ENCODE data around the gene GMEB1.

The GMEB1 gene

GRCh38 chr1:28737307-28738132, 68.9 kb downstream of the GMEB1 start:
- no peak for TF ChIP-seq ZBTB7A (IDR thresholded peaks at IDR 0.05; ENCODE audit: low read depth)
- TF ChIP-seq YY1 (IDR thresholded peaks at IDR 0.05; ENCODE audit: low read depth), result no peak
- TF ChIP-seq CREB1 (IDR thresholded peaks at IDR 0.05; ENCODE audit: low read depth), result no peak

- no peak for TF ChIP-seq TEAD4 (IDR thresholded peaks at IDR 0.05)
- TF ChIP-seq, protein P1, sequence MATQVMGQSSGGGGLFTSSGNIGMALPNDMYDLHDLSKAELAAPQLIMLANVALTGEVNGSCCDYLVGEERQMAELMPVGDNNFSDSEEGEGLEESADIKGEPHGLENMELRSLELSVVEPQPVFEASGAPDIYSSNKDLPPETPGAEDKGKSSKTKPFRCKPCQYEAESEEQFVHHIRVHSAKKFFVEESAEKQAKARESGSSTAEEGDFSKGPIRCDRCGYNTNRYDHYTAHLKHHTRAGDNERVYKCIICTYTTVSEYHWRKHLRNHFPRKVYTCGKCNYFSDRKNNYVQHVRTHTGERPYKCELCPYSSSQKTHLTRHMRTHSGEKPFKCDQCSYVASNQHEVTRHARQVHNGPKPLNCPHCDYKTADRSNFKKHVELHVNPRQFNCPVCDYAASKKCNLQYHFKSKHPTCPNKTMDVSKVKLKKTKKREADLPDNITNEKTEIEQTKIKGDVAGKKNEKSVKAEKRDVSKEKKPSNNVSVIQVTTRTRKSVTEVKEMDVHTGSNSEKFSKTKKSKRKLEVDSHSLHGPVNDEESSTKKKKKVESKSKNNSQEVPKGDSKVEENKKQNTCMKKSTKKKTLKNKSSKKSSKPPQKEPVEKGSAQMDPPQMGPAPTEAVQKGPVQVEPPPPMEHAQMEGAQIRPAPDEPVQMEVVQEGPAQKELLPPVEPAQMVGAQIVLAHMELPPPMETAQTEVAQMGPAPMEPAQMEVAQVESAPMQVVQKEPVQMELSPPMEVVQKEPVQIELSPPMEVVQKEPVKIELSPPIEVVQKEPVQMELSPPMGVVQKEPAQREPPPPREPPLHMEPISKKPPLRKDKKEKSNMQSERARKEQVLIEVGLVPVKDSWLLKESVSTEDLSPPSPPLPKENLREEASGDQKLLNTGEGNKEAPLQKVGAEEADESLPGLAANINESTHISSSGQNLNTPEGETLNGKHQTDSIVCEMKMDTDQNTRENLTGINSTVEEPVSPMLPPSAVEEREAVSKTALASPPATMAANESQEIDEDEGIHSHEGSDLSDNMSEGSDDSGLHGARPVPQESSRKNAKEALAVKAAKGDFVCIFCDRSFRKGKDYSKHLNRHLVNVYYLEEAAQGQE (IDR thresholded peaks at IDR 0.05; ENCODE audit: low read depth), result no peak
- TF ChIP-seq, protein P2, sequence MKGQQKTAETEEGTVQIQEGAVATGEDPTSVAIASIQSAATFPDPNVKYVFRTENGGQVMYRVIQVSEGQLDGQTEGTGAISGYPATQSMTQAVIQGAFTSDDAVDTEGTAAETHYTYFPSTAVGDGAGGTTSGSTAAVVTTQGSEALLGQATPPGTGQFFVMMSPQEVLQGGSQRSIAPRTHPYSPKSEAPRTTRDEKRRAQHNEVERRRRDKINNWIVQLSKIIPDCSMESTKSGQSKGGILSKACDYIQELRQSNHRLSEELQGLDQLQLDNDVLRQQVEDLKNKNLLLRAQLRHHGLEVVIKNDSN (IDR thresholded peaks at IDR 0.05), result no peak
These were observed 71.5 kb downstream of the GMEB1 start for GRCh38 chr1:28740118-28740517.

DNA sequence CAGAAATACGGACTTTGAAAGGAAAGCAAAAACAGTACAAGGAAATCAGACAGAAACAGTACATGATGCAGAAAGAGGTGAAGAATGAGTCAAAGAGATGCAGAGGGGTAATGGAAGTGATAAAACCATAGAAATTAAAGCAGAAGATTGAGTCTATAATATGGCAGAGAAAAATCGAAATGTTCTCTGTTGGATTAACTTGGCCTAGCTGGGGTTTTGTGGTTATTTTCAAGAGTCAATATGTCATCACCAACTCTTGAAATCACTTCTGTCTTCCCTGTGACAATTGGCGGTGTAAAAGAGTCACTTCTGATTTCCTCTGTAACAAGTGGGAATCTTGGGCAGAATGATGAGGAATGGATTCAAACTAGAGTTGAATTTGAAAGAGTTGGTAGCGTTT, 75.6 kb downstream of the GMEB1 start:
- TF ChIP-seq ZBTB7A (IDR thresholded peaks at IDR 0.05; ENCODE audit: low read depth), result no peak
- TF ChIP-seq, protein P1 (IDR thresholded peaks at IDR 0.05; ENCODE audit: low read depth), result no peak
- TF ChIP-seq TAF1 (IDR thresholded peaks at IDR 0.05; ENCODE audit: low read depth), result no peak
- TF ChIP-seq, protein P2 (IDR thresholded peaks at IDR 0.05), result no peak
- TF ChIP-seq CEBPB (IDR thresholded peaks at IDR 0.05), result no peak
- no peak for TF ChIP-seq EP300 (IDR thresholded peaks at IDR 0.05; ENCODE audit: borderline replicate concordance)
- TF ChIP-seq, protein P3, sequence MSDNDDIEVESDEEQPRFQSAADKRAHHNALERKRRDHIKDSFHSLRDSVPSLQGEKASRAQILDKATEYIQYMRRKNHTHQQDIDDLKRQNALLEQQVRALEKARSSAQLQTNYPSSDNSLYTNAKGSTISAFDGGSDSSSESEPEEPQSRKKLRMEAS (IDR thresholded peaks at IDR 0.05), result no peak
- no peak for TF ChIP-seq EGR1 (IDR thresholded peaks at IDR 0.05)
- TF ChIP-seq FOXM1 (IDR thresholded peaks at IDR 0.05; ENCODE audit: borderline replicate concordance, low read depth), result no peak
- no peak for TF ChIP-seq NFIC (IDR thresholded peaks at IDR 0.05)
- no peak for TF ChIP-seq CREB1 (IDR thresholded peaks at IDR 0.05; ENCODE audit: low read depth)
- TF ChIP-seq RAD21 (IDR thresholded peaks at IDR 0.05; ENCODE audit: low read depth), result no peak
- TF ChIP-seq YY1 (IDR thresholded peaks at IDR 0.05; ENCODE audit: low read depth), result no peak
- no peak for TF ChIP-seq TEAD4 (IDR thresholded peaks at IDR 0.05)
- no peak for TF ChIP-seq TCF12 (IDR thresholded peaks at IDR 0.05; ENCODE audit: low read depth)

DNA sequence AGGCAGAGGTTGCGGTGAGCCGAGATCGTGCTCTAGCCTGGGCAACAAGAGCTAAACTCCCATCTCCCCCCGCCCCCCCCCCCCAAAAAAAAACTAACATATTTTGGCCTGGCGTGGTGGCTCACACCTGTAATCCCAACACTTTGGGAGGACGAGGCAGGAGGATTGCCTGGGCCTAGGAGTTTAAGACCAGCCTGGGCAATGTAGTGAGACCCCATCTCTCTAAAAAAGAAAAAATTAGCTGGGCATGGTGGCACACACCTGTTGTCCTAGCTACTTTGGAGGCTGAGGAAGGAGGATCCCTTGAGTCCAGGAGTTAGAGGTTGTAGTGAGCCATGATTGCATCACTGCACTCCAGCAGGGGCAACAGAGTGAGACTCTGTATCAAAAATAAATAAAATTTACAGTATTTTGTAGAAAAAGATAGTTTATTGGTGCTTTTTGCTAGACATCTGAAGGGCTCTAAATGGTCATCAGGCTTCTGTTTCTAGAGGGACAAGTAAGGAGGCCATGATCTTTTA, 77.1 kb downstream of the GMEB1 start:
- no peak for TF ChIP-seq EGR1 (IDR thresholded peaks at IDR 0.05)
- TF ChIP-seq FOXM1 (IDR thresholded peaks at IDR 0.05; ENCODE audit: borderline replicate concordance, low read depth), result no peak
- TF ChIP-seq EP300 (IDR thresholded peaks at IDR 0.05; ENCODE audit: borderline replicate concordance), result no peak
- TF ChIP-seq NFIC (IDR thresholded peaks at IDR 0.05), result no peak
- TF ChIP-seq, protein P2 (IDR thresholded peaks at IDR 0.05), result no peak
- TF ChIP-seq, protein P3 (IDR thresholded peaks at IDR 0.05), result no peak

- TF ChIP-seq EGR1 (IDR thresholded peaks at IDR 0.05), result no peak
- no peak for TF ChIP-seq TEAD4 (IDR thresholded peaks at IDR 0.05)
- TF ChIP-seq, protein P3 (IDR thresholded peaks at IDR 0.05), result no peak
- TF ChIP-seq TAF1 (IDR thresholded peaks at IDR 0.05; ENCODE audit: low read depth), result no peak
- no peak for TF ChIP-seq TCF12 (IDR thresholded peaks at IDR 0.05; ENCODE audit: low read depth)
- TF ChIP-seq, protein P2 (IDR thresholded peaks at IDR 0.05), result no peak
- TF ChIP-seq FOXM1 (IDR thresholded peaks at IDR 0.05; ENCODE audit: borderline replicate concordance, low read depth), result no peak
- TF ChIP-seq NFIC (IDR thresholded peaks at IDR 0.05), result no peak
- TF ChIP-seq ZBTB7A (IDR thresholded peaks at IDR 0.05; ENCODE audit: low read depth), result no peak
- TF ChIP-seq YY1 (IDR thresholded peaks at IDR 0.05; ENCODE audit: low read depth), result no peak
- TF ChIP-seq CEBPB (IDR thresholded peaks at IDR 0.05), result no peak
- no peak for TF ChIP-seq EP300 (IDR thresholded peaks at IDR 0.05; ENCODE audit: borderline replicate concordance)
- no peak for TF ChIP-seq RAD21 (IDR thresholded peaks at IDR 0.05; ENCODE audit: low read depth)
- TF ChIP-seq CREB1 (IDR thresholded peaks at IDR 0.05; ENCODE audit: low read depth), result no peak
- TF ChIP-seq, protein P1 (IDR thresholded peaks at IDR 0.05; ENCODE audit: low read depth), result no peak
These were observed 81.7 kb downstream of the GMEB1 start for GRCh38 chr1:28750330-28750729.
